Peyer's patch (tissue), 4 donors: Measurements from ENCODE around the gene ZBTB7A.

Experiments used
- POLR2A ChIP-seq, 2 donors: fragments of 450-650 bp; IDR thresholded peaks; one replicate each; pipeline ENCODE4 v1.5.1; 2017; ENCODE audit warnings: antibody characterized with exemption in 2 of 2, mild to moderate bottlenecking in 2 of 2, moderate library complexity in 2 of 2
- TF ChIP-seq, protein P1 (sequence below), 6 experiments: fragments of 450-650 bp in 4 of 6; fragments of 200-600 bp in 2 of 6; sonication (generic) in 1 of 6; IDR thresholded peaks; one replicate each; pipeline ENCODE4 v1.5.1; 2017 to 2019; ENCODE audit warnings: antibody characterized with exemption in 6 of 6, mild to moderate bottlenecking in 3 of 6, moderate library complexity in 1 of 6

DNA sequence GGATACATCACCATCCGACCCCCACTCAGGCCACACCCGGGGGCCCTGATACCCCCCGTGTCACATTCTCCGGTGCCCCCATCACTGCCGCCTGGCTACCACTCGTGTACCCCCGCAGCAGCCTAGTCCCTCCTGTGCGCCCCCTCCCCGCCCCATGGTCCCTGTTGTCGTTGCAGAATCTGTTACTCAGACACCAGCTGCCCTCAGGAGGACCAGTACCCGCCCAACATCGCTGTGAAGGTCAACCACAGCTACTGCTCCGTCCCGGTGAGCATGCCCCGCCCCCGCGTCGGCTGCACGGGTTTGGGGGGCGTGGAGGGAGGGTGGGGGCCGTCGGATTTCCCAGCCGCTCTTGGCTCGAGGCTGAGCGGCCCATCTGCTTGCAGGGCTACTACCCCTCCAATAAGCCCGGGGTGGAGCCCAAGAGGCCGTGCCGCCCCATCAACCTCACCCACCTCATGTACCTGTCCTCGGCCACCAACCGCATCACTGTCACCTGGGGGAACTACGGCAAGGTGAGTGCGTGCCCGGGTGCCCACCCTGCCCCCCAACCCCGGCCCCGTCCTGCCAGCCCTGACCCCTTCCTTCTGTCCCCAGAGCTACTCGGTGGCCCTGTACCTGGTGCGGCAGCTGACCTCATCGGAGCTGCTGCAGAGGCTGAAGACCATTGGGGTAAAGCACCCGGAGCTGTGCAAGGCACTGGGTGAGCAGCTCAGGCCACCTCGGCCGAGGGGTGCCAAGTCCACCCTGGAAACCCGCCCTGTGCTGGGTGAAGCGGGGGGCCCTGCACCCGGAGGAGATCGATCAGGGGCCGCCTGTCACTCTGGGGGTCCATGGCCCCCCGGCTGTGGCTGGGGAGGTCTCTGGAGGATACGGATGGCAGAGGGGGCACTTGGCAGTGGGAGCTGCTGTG lies 38.1 kb downstream of the ZBTB7A start:
- TF ChIP-seq, protein P1, sequence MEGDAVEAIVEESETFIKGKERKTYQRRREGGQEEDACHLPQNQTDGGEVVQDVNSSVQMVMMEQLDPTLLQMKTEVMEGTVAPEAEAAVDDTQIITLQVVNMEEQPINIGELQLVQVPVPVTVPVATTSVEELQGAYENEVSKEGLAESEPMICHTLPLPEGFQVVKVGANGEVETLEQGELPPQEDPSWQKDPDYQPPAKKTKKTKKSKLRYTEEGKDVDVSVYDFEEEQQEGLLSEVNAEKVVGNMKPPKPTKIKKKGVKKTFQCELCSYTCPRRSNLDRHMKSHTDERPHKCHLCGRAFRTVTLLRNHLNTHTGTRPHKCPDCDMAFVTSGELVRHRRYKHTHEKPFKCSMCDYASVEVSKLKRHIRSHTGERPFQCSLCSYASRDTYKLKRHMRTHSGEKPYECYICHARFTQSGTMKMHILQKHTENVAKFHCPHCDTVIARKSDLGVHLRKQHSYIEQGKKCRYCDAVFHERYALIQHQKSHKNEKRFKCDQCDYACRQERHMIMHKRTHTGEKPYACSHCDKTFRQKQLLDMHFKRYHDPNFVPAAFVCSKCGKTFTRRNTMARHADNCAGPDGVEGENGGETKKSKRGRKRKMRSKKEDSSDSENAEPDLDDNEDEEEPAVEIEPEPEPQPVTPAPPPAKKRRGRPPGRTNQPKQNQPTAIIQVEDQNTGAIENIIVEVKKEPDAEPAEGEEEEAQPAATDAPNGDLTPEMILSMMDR (IDR thresholded peaks at IDR 0.05), result no peak
- no peak for TF ChIP-seq POLR2A (IDR thresholded peaks at IDR 0.05)
